NCI-H2029 treated with DMSO at 0.1 percent for 48 hours (cell line): Measurements from ENCODE around the gene CDK6.
A peak's percentile ranks its signal among the peaks of the same experiment; 100 is the strongest.

Source experiments
- DNase-seq: peaks from one replicate; lab custom pipeline; 2025; lab: John Stamatoyannopoulos, UW

Gene CDK6

GRCh38 chr7:92586841-92587240 lies 249.5 kb downstream of the CDK6 start:
- no peak for DNase-seq

- DNase-seq, result no peak
Observed at GRCh38 chr7:92586403-92586802, 250.0 kb downstream of the CDK6 start.

- DNase-seq, result peak; percentile 61
Observed at GRCh38 chr7:92584953-92585352, 251.4 kb downstream of the CDK6 start.

- no peak for DNase-seq
Observed at GRCh38 chr7:92582948-92583347, 253.4 kb downstream of the CDK6 start.

- no peak for DNase-seq
Observed at GRCh38 chr7:92576296-92576695, 260.1 kb downstream of the CDK6 start.

GRCh38 chr7:92569137-92569536 lies 267.2 kb downstream of the CDK6 start:
- no peak for DNase-seq

GRCh38 chr7:92567460-92567859 lies 268.9 kb downstream of the CDK6 start:
- DNase-seq, result no peak

- DNase-seq, result no peak
Observed at GRCh38 chr7:92563345-92563744, 273.0 kb downstream of the CDK6 start.

- no peak for DNase-seq
Observed at GRCh38 chr7:92560602-92561001, 275.8 kb downstream of the CDK6 start.

- DNase-seq, result no peak
Observed at GRCh38 chr7:92557808-92558362, 278.5 kb downstream of the CDK6 start.

GRCh38 chr7:92557249-92557648 lies 279.1 kb downstream of the CDK6 start:
- DNase-seq, result no peak
